Motor neuron (in vitro differentiated cells): Measurements from ENCODE around the gene RUNX2. TPM values are rescaled to one million over a fixed set of nuclear protein-coding genes. Genes with fewer than 3 reads are reported as not detected.
"Not testable (repeated sequence)": the region's sequence is repeated elsewhere in the genome, so short reads cannot be mapped to it uniquely, and the experiment has no call there.

Experiments used
- ATAC-seq, 8 experiments: fragments of 200-7000 bp; cut with Tn5 transposase; replicated peaks in 6 of 8; 2 replicates each; pipeline ENCODE4 v1.8.0; 2021; ENCODE audit warnings: mild to moderate bottlenecking in 8 of 8, moderate library complexity in 8 of 8
- H3K27ac ChIP-seq, 2 donors: fragments of 250-450 bp; sonication (Bioruptor Pico); 2 replicates each; pipeline ENCODE4 v1.9.0; 2021; ENCODE audit warnings: antibody characterized with exemption in 2 of 2, mild to moderate bottlenecking in 2 of 2, moderate library complexity in 1 of 2
- H3K4me1 ChIP-seq, 2 donors: fragments of 250-450 bp; sonication (Bioruptor Pico); replicated peaks in 1 of 2; 2 replicates each; pipeline ENCODE4 v1.6.1; 2021; ENCODE audit warnings: antibody characterized with exemption in 2 of 2, mild to moderate bottlenecking in 2 of 2, moderate library complexity in 1 of 2
- H3K4me3 ChIP-seq, 5 donors: fragments of 250-450 bp; sonication (Bioruptor Pico); 2 replicates each; pipeline ENCODE4 v1.9.0; 2021; ENCODE audit warnings: antibody characterized with exemption in 5 of 5, mild to moderate bottlenecking in 5 of 5, moderate library complexity in 4 of 5
- WGBS, 10 experiments: fragments of 450-650 bp; shearing (Covaris generic); methylation state at CpG; one replicate each; pipeline ENCODE4 v1.0.0; 2022; 5-methylcytosine and 5-hydroxymethylcytosine counted together
- in situ Hi-C, 9 experiments: fragments of 400-800 bp; cut with MboI; loops; one replicate each; pipeline ENCODE4 v1.15.0; 2021; ENCODE audit warnings: low sequenced_read_pairs in 9 of 9, low pct_unique_long_range_greater_than_20kb in 2 of 9; ENCODE audit not compliant: unreplicated experiment in 9 of 9
- total RNA-seq, 8 experiments: library from RNA; unstranded; fragments of 300-600 nt; gene quantifications; 2 replicates each; pipeline versions ENCODE4 v1.2.3 to v1.2.4, GENCODE V29; 2022

RUNX2 gene
- total RNA-seq, 8 experiments from 2014 or later = 0.46 to 7.8 (median 1.8) TPM

GRCh38 chr6:45664707-45665106 is 336.6 kb downstream of the RUNX2 start:
- Histone ChIP-seq H3K27ac (no peak overlapping the region), H3K4me1 (no peaks in the 10 kb centered on the region), H3K4me3 (no peak overlapping the region)
- ATAC-seq = no peak
- in situ Hi-C loops = no loop called here
- WGBS, 10 experiments = 87 to 96% (median 93%) methylated on average over 3 to 5 of the region's 6 CpGs; no CpG with 5 or more reads in 4 of the 10 experiments

DNA sequence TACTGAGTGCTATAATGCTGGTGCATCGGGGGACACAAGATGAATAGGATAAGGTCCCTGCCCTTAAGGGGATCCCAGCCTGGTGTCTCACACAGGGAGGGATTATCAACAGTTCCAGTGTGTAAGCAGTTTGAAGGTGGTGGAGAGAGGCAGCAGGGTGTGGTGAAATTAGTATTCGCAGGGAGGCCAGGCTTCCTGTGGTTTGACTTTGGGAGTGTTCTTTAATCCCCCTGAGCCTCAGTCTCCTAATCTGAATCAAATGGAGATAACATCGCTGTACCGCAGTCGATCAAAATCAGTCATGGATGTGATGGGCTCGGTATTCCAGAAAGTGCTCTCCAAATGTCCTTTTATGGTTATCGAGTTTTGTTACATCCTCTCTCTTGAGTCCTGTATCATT is 337.7 kb downstream of the RUNX2 start:
- WGBS, 10 experiments = 50 to 100% (median 71%) methylated on average over 1 to 6 of the region's 7 CpGs; no CpG with 5 or more reads in 3 of the 10 experiments
- Histone ChIP-seq H3K4me1 (no peaks in the 10 kb centered on the region), H3K4me3 (no peak overlapping the region), H3K27ac (no peak overlapping the region)
- in situ Hi-C loops = no loop called here
- peak in 3 of 8 experiments; percentile 52 to 74 (median 66) for ATAC-seq

GRCh38 chr6:45666846-45667245 is 338.7 kb downstream of the RUNX2 start:
- Histone ChIP-seq H3K4me1 (no peaks in the 10 kb centered on the region), H3K4me3 (no peak overlapping the region), H3K27ac (no peak overlapping the region)
- 78 to 100% (median 92%) methylated on average over 1 to 3 of the region's 3 CpGs for WGBS, 10 experiments
- ATAC-seq = no peak
- in situ Hi-C loops = no loop called here

GRCh38 chr6:45667300-45667699 is 339.2 kb downstream of the RUNX2 start:
- H3K27ac ChIP-seq = no peak overlapping the region
- no peaks in the 10 kb centered on the region for H3K4me1 ChIP-seq
- no peak overlapping the region for H3K4me3 ChIP-seq
- in situ Hi-C loops = no loop called here
- peak in 3 of 8 experiments; percentile 16 to 58 (median 27) for ATAC-seq
- WGBS, 10 experiments = 37 to 83% (median 75%) methylated on average over 1 to 6 of the region's 6 CpGs; no CpG with 5 or more reads in 4 of the 10 experiments

GRCh38 chr6:45667766-45668165 is 339.6 kb downstream of the RUNX2 start:
- in situ Hi-C loops = no loop called here
- no peak overlapping the region for H3K4me3 ChIP-seq
- H3K27ac ChIP-seq = no peak overlapping the region
- H3K4me1 ChIP-seq = no peaks in the 10 kb centered on the region
- no peak for ATAC-seq
- WGBS, 10 experiments = 83 to 100% (median 100%) methylated on average over 1 to 3 of the region's 5 CpGs; no CpG with 5 or more reads in 5 of the 10 experiments

- Histone ChIP-seq H3K27ac (no peak overlapping the region), H3K4me1 (no peaks in the 10 kb centered on the region), H3K4me3 (no peak overlapping the region)
- ATAC-seq = no peak
- in situ Hi-C loops = no loop called here
- WGBS, 10 experiments = 60 to 97% (median 88%) methylated on average over 1 to 6 of the region's 9 CpGs; no CpG with 5 or more reads in 2 of the 10 experiments
Measured at GRCh38 chr6:45668705-45669104, 340.6 kb downstream of the RUNX2 start.

GRCh38 chr6:45673167-45673566 is 345.0 kb downstream of the RUNX2 start:
- in situ Hi-C loops, H3K27ac ChIP-seq, ATAC-seq, H3K4me3 ChIP-seq: not testable (repeated sequence)
- no CpG with 5 or more reads among the region's 6 CpGs for WGBS, 10 experiments
- peaks cover 9 to 16% of the 10 kb centered on the region in 2 donors for H3K4me1 ChIP-seq

GRCh38 chr6:45675166-45675565 is 347.0 kb downstream of the RUNX2 start:
- ATAC-seq, in situ Hi-C loops: not testable (repeated sequence)
- 40 to 83% (median 70%) methylated on average over 1 to 3 of the region's 14 CpGs; no CpG with 5 or more reads in 4 of the 10 experiments for WGBS, 10 experiments

DNA sequence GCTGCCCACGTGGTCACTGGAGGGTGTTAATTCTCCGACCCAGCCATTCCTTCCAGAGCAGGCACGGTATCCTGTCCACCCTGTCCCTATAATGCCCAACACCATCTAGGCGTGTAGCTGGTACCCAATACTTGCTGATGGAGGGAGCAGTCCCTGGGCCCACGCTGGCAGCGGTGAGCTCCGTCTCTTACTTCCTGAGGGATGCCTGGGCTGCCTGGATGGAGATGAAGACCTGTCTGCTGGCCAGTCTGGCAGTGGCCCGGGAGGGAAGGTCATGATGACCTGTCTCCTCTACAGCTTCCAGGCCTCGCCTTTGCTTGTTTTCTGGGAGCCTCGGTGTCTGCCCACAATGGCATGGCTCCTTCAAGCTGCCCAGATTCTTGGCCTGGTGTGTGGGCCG is 347.5 kb downstream of the RUNX2 start:
- H3K4me3 ChIP-seq = no peak overlapping the region

More at GRCh38 chr6:45675166-45675565, 347.0 kb downstream of the RUNX2 start:
- H3K4me1 ChIP-seq = peaks cover 11 to 21% of the 10 kb centered on the region in 2 donors
- H3K4me3 ChIP-seq, H3K27ac ChIP-seq: not testable (repeated sequence)

GRCh38 chr6:45676380-45676779 is 348.2 kb downstream of the RUNX2 start:
- peaks cover 11 to 21% of the 10 kb centered on the region in 2 donors for H3K4me1 ChIP-seq
- ATAC-seq = peak in 1 of 8 experiments; percentile 79
- 71 to 100% (median 92%) methylated on average over 1 to 9 of the region's 10 CpGs; no CpG with 5 or more reads in 3 of the 10 experiments for WGBS, 10 experiments
- no peak overlapping the region for H3K27ac ChIP-seq
- in situ Hi-C loops = no loop called here
- no peak overlapping the region for H3K4me3 ChIP-seq

More for the DNA sequence above, 347.5 kb downstream of the RUNX2 start:
- H3K27ac ChIP-seq = no peak overlapping the region
- H3K4me1 ChIP-seq = peaks cover 11 to 21% of the 10 kb centered on the region in 2 donors
- 90 to 97% (median 91%) methylated on average over 2 to 7 of the region's 11 CpGs; no CpG with 5 or more reads in 7 of the 10 experiments for WGBS, 10 experiments
- no peak for ATAC-seq
- in situ Hi-C loops = no loop called here

- in situ Hi-C loops = no loop called here
- 32 to 70% (median 41%) methylated on average over 2 to 14 of the region's 14 CpGs for WGBS, 10 experiments
- no peak overlapping the region for H3K27ac ChIP-seq
- no peak overlapping the region for H3K4me3 ChIP-seq
- ATAC-seq = peak in 7 of 8 experiments; percentile 26 to 80 (median 49)
- H3K4me1 ChIP-seq = peaks cover 11 to 23% of the 10 kb centered on the region in 2 donors
Measured at GRCh38 chr6:45677381-45678284, 349.5 kb downstream of the RUNX2 start.

GRCh38 chr6:45678285-45678607 is 350.1 kb downstream of the RUNX2 start:
- Histone ChIP-seq H3K27ac (no peak overlapping the region), H3K4me3 (no peak overlapping the region), H3K4me1 (peaks cover 11 to 23% of the 10 kb centered on the region in 2 donors)
- in situ Hi-C loops = no loop called here
- WGBS, 10 experiments = 0 to 83% (median 54%) methylated on average over 1 to 5 of the region's 5 CpGs; no CpG with 5 or more reads in 3 of the 10 experiments
- ATAC-seq = no peak

GRCh38 chr6:45679163-45679562 is 351.0 kb downstream of the RUNX2 start:
- Histone ChIP-seq H3K27ac (no peak overlapping the region), H3K4me1 (peaks cover 11 to 23% of the 10 kb centered on the region in 2 donors), H3K4me3 (no peak overlapping the region)
- in situ Hi-C loops = no loop called here
- no peak for ATAC-seq
- WGBS, 10 experiments = 50 to 100% (median 95%) methylated on average over 1 to 5 of the region's 5 CpGs; no CpG with 5 or more reads in 4 of the 10 experiments
